Muscle layer of duodenum (tissue), 2 donors: Measurements from ENCODE around the gene SUSD3.

ENCODE experiments used
- H3K27ac ChIP-seq: one replicate; pipeline ENCODE4 v1.7.0; 2013; ENCODE audit warnings: mild to moderate bottlenecking, low read length
- H3K27me3 ChIP-seq: one replicate; pipeline ENCODE4 v1.7.0; 2013; ENCODE audit warnings: low read depth, mild to moderate bottlenecking, control low read depth, low read length
- H3K36me3 ChIP-seq, 2 donors: one replicate each; pipeline ENCODE4 v1.7.0; 2013; ENCODE audit warnings: low read length in 2 of 2, control low read depth in 1 of 2, mild to moderate bottlenecking in 1 of 2; ENCODE audit not compliant: insufficient read depth in 2 of 2, control insufficient read depth in 1 of 2
- H3K4me1 ChIP-seq, 2 donors: one replicate each; pipeline ENCODE4 v1.7.0; 2013; ENCODE audit warnings: low read length in 2 of 2, mild to moderate bottlenecking in 2 of 2, control low read depth in 1 of 2, moderate library complexity in 1 of 2; ENCODE audit not compliant: insufficient read depth in 2 of 2, control insufficient read depth in 1 of 2
- H3K4me3 ChIP-seq, 2 donors: one replicate each; pipeline ENCODE4 v1.7.0; 2013; ENCODE audit warnings: low read length in 2 of 2, low read depth in 1 of 2, mild to moderate bottlenecking in 1 of 2
- H3K9me3 ChIP-seq, 2 donors: one replicate each; pipeline ENCODE4 v1.7.0; 2013; ENCODE audit warnings: low read length in 2 of 2, control low read depth in 1 of 2, mild to moderate bottlenecking in 1 of 2; ENCODE audit not compliant: control insufficient read depth in 1 of 2
- donor health status: healthy.

Gene SUSD3

DNA sequence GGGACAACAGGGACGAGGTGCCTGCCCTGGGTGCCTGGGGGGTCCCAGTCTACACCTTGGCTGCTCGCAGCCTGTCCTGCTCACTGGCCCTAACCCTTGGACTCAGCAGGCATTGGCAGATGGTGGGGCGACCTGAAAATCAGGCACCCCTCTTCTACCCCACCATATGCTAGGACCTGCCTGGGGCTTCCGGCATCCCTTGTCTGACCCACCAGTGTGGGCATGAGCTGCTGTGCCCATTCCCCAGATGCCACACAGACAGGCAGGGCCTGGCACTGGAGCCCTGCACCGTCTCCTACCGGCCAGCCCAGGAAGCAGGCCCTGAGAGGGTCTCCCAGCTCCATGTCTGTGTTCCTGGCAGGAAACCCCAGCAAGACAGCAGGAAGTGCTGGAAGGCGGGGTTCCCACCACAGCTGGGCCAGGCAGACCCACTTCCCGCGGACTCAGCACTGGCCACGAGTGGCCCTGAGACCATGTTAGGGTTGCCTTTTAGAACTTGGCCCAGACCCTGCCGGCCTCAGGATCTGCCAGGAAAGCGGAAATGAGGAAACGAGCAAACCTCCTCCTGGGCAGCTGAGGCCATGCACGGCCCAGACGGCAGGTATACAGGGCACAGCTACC, 72.5 kb downstream of the SUSD3 start:
- H3K27ac ChIP-seq, result peak overlapping the region; percentile 51
- H3K36me3 ChIP-seq, result no peaks in the 10 kb centered on the region
- H3K4me1 ChIP-seq, result peaks cover 21 to 89% of the 10 kb centered on the region in 2 donors
- H3K27me3 ChIP-seq, result no peaks in the 10 kb centered on the region
- H3K9me3 ChIP-seq, result no peaks in the 10 kb centered on the region
- H3K4me3 ChIP-seq, result peak overlapping the region; percentile 64 to 82

DNA sequence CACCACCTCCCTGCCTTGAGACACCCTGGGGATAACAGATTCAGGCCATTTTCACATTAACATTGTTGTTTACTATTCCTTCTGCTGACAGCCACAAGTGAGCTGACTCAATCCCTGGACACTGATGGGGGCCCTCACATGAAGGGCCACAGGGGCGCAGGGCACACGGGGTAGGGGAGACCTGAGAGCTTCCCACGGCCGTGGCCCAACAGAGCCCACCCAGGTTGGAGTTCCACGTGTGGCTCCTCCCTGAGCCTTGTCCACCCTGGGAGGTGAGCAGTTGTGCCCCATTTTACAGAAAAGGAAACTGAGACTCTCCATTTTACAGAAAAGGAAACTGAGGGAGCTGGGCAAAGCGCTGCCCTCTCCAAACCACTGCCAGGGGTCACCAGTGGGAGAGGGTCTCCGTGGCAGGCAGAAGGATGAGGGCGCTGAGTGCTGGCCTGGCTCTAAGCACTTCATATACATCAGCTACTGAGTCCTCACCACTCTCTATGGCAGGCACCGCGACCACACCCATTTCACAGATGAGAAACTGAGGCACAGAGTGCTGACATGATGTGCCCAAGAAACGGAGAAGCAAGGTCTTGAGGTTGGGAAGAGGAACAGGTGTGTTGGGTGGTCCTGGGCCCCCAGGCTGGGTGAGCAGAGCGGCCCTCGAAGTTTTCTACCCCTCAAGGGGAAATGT, 73.2 kb downstream of the SUSD3 start:
- peaks cover 16 to 83% of the 10 kb centered on the region in 2 donors for H3K4me1 ChIP-seq
- H3K27me3 ChIP-seq, result no peaks in the 10 kb centered on the region
- peak overlapping the region; percentile 64 to 82 for H3K4me3 ChIP-seq
- no peaks in the 10 kb centered on the region for H3K36me3 ChIP-seq
- H3K9me3 ChIP-seq, result no peaks in the 10 kb centered on the region
- peak overlapping the region; percentile 83 for H3K27ac ChIP-seq

DNA sequence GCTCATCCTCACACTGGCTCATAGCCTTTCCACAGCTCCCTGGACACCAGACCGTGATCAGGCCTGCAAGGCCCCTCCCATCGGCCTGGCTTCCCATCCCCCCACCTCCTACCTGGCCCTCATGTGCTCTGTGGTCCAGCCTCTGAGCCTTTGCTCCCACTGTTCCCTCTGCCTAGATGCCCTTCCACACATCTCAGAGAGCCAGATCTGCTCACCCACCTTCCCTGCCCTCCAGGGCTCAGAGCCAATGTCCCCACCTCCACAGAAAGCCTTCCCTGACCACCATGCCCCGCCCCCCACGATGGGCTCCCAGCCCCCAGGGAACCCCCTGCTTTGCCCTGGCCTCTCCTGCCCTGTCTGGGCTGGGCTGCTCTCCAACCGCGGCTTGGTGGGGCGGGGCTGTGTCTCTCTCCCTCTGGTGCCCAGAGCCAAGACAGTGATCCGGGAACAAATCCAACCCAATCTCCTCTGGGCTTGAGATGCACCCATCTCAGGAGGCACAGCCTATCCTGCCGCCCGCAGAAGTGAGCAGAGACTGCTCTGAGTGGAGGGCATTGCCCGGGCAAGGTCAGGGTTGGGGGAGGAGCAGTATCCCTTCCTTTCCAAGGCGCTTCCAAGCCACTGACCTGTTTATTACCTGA, 73.9 kb downstream of the SUSD3 start:
- H3K4me3 ChIP-seq, result peak overlapping the region; percentile 64 to 82
- H3K9me3 ChIP-seq, result no peaks in the 10 kb centered on the region
- peak overlapping the region; percentile 83 for H3K27ac ChIP-seq
- H3K27me3 ChIP-seq, result no peaks in the 10 kb centered on the region
- H3K36me3 ChIP-seq, result no peaks in the 10 kb centered on the region
- peaks cover 14 to 76% of the 10 kb centered on the region in 2 donors for H3K4me1 ChIP-seq

DNA sequence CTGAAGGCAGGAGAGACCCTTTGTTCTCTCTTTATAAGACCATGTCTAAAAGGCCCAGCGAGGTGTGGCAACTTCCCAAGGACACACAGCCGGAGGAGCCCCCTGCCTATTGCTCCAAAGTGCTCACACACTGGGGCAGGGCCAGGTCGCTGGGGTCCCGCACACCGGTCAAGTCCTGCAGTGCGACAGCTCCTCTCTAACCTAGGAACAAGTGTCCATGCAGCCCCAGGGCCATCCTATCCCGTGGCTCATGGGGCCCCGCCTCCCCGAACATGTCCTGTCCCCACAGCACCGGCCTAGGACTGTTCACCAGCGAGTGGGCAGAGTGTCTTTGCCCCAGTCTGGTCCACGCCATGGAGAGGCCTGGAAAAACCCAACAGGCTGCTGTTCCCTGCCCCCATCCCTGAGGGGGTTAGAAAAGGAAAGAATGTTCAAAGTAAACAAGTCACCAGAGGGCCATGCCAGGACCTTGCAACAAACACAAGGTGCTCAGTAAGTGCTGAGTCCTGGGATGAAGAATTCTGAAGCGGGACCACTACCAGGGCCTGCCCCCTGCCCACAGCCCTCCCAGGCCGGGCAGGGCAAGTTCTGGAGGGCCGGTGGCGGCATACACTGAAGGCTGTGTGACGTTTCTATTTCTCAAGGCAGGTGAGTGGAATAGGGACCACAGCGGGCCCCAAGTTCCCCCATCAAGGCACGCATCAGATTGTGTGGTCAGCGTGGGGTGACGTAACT, 74.6 kb downstream of the SUSD3 start:
- peak overlapping the region; percentile 83 for H3K27ac ChIP-seq
- peak overlapping the region; percentile 64 to 82 for H3K4me3 ChIP-seq
- no peaks in the 10 kb centered on the region for H3K9me3 ChIP-seq
- H3K27me3 ChIP-seq, result no peaks in the 10 kb centered on the region
- H3K4me1 ChIP-seq, result peaks cover 13 to 69% of the 10 kb centered on the region in 2 donors
- H3K36me3 ChIP-seq, result no peaks in the 10 kb centered on the region

DNA sequence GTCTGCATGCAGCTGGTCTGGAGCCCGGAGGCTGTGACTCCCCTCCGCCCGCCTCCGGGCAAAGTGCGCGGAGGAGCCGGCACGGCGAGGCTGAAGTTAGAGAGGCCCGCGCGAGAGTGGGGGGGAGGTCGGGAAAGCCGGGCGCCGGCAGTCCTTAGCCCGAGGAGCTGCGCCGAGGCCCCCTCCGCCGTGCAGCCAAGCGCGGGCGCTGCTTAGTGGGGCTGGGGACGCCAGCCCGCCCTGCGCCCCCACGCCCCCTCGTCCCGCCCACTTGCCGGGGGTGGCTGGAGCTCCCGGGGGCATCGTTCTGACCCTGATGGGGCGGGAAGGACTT, 75.1 kb downstream of the SUSD3 start:
- H3K4me3 ChIP-seq, result peak overlapping the region; percentile 64 to 82
- peaks cover 0 to 3% of the 10 kb centered on the region in 2 donors for H3K9me3 ChIP-seq
- H3K27ac ChIP-seq, result peak overlapping the region; percentile 83
- H3K27me3 ChIP-seq, result no peaks in the 10 kb centered on the region
- no peaks in the 10 kb centered on the region for H3K36me3 ChIP-seq
- peaks cover 13 to 64% of the 10 kb centered on the region in 2 donors for H3K4me1 ChIP-seq

DNA sequence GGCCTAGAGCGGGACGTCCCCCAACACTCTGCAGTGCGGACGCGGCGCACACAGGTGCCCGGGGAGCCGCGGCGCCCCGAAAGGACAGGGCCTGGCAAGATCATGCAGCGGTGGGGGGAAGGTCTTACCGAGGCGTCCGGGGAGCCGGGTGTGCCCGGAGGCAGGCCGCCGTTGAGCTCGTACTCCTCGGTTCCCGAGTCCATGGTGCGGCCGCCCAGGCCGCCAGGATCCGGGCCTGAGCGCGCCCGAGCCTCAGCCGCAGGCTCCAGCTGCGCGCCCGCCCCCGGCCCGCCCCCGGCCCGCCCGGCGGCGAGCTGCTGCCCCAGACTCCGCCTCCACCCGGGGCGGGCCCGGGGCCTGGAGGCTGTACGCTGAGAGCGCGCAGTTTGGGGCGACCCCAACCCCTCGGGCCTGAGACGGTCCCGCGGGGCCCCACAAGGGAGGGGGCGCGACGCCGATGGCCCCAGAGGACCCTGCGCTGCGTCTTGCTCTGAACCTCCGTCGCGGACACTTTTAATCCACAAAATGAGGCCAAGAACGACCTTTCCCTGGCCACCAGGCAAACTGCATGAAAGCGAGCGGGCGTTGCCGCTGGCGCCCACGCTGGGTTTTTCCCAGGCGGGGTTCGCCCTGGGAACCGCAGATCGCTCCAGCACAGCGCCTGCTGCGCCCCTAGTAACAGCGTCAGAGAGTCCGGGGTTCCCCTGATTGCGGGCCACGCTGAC, 75.7 kb downstream of the SUSD3 start, which contains the start of gene NINJ1:
TSS of gene NINJ1 (minus strand) at position 237 of the 725 bp plus-strand sequence. CDS start at position 203, 34 bp downstream.
- H3K27me3 ChIP-seq, result no peaks in the 10 kb centered on the region
- H3K4me3 ChIP-seq, result peak within 1 kb of the TSS; percentile 69 to 82
- peaks cover 13 to 58% of the 10 kb centered on the region in 2 donors for H3K4me1 ChIP-seq
- no peaks in the 10 kb centered on the region for H3K36me3 ChIP-seq
- peak within 1 kb of the TSS; percentile 83 for H3K27ac ChIP-seq
- H3K9me3 ChIP-seq, result peaks cover 0 to 3% of the 10 kb centered on the region in 2 donors
